Right kidney (tissue), 1 donor: ENCODE data around the gene GDI1.
A peak's percentile ranks its signal among the peaks of the same experiment; 100 is the strongest.

Experiments used
- DNase-seq: peaks from one replicate; pipeline ENCODE4 v3.0.0-alpha.2; 2016

GDI1 gene

DNA sequence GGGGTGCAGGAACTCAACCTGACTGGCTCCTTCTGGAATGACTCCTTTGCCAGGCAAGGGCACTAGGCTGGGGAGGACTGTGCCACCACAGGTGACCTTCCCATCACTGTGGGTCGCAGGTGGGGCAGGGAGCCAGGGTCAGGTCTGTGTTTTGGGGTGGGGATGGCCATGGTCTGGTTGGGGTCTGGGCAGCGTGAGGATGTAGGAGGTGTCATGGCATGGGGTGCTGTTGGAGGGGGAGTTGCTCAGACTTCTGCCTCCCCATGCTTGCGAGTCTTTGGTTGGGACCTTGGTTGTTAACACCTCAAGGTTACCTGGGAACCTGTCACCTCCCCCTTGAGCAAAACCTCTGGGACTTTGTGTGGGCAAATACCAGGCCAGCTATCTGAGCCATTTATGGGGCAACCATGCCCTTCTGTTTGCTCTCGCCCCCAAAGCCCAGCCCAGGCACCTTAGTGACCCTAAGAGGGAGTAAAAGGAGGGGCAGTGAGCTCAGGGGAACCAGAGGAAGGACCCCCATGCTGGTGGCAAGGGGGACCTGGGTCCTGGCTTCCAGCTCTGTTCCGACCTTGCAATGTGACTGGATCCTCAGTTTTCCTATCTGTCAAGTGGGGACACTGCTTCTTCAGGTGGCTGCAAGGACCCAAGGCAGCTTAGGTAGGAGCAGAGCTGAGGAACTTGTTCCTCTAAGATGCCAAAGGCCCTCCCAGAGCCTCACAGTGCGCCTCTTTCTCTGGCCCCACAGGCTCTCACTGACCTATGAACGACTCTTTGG, 2.4 kb upstream of the GDI1 start:
- no peak for DNase-seq

DNA sequence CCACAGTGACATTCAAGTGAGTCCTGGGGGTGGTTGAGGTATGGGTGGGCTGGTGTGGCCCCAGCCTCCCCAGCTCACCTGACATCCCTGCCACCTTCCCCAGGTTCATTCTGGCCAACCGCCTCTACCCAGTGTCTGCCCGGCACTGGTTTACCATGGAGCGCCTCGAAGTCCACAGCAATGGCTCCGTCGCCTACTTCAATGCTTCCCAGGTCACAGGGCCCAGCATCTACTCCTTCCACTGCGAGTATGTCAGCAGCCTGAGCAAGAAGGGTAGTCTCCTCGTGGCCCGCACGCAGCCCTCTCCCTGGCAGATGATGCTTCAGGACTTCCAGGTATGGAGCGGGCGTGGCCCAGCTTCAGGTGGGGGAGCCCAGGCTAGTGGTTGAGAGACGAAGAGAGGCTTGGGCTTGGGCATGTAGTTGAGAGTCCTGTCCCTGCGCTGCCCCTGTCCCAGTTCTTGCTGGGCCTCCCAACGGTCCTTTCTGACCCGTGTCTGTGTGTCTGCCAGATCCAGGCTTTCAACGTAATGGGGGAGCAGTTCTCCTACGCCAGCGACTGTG, 1.7 kb upstream of the GDI1 start:
- DNase-seq = no peak

DNA sequence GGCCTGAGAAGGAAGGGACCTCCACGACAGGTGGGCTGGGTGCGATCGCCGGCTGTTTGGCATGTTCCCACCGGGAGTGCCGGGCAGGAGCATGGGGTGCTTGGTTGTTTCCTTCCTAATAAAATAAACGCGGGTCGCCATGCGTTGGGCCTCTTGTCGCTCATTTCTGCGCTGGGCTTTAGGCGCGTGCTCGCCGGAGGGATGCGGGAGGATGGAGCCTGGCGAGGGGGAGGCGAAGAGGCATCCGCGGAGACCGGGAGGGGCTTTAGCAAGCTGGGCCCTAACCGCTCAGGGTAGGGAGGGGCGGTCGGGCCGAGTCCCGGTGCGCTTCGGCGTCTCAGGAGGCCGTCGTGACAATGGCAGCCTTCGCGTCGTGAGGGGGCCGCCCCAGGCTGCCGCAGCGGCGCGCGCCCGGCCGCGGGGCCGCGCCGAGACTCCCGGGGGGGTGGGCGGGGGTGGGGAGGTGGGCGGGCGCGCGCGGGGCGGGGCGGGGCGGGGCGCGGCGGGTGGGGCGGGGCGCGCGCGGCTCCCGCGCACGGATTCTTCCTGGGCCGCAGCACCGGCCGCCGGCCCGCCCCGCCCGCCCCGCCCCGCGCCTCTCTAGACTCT, 476 bp upstream of the GDI1 start:
- peak; percentile 64 for DNase-seq

DNA sequence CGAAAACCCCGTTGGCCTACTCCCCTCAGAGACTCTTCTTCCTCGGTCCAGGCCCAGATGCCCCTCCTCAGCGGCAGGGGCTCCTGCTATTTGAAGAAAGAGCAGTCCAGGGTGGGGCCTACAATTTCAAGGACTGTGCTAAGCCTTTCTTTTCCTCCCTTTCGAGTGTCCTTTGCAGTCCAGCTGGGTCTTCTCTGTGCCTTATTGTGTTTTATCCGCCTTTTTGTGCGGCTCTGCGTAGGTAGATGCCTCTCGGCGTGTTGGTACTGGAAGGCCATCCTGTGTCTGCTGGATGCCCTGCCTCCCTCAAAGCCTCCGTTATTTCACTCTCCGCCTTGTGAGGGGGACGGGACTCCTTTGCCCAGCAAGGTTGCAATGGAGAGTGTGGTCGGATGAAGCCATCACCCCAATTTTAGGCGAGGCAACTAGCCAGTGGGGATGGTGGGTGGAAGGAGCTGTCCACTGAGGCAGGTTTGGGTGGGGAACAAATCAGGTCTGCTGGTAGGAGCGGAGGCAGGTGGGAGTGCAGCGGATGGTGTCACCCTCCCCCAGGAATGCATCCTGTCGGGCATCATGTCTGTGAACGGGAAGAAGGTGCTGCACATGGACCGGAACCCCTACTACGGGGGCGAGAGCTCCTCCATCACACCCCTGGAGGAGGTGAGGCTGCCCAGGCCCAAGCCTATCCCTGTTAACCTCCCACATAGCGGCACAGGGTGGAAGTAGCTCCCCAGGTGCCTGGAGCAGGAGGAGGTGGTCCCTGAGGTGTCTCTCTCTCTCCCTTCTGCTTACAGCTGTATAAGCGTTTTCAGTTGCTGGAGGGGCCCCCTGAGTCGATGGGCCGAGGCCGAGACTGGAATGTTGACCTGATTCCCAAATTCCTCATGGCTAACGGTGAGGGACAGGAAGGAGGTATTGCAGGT, 1.3 kb downstream of the GDI1 start:
- peak; percentile 13 for DNase-seq

DNA sequence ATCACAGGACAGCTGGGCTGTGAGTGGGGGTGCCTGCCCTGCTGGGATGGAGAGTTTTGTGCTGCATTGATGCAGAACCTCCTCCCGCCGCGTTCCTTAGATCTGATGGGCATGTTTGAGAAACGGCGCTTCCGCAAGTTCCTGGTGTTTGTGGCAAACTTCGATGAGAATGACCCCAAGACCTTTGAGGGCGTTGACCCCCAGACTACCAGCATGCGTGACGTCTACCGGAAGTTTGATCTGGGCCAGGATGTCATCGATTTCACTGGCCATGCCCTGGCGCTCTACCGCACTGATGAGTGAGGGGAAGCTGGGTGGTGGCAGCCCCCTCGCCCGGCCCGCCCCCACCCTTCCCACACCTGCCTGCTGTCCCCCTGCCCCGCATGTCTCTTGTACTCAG, 2.9 kb downstream of the GDI1 start:
- DNase-seq = no peak

DNA sequence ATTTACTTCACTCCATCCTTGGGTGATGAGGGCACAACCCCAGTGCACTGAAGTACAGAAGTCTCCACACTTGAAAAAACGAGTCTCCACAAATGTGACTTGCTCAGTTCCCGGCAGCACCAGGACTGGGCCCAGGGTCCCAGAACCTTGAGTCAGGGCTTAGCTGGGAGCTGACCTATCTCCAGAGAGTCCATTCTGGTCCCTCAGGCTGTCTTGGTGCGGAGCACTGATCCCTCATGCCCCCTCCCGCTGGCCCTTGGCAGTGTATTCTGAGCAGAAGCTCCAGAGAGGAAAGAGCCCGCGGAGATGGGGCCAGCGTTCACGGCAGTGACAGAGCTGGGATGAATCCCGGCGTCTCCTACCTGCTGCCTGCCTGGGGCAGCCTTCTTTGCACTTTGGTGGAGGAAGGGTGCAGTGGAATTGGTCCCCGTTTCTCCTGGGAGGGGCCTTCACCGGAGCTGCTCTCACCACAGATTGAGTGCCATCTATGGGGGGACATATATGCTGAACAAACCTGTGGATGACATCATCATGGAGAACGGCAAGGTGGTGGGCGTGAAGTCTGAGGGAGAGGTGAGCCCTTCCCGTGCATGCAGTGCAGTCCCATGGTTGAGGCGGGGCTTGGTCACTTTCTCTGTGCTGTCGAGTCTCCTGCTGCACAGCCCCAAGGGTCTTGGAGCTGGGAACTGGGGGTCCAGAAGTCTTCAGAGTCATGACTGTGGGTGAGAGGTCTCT, 3.8 kb downstream of the GDI1 start:
- DNase-seq = no peak

DNA sequence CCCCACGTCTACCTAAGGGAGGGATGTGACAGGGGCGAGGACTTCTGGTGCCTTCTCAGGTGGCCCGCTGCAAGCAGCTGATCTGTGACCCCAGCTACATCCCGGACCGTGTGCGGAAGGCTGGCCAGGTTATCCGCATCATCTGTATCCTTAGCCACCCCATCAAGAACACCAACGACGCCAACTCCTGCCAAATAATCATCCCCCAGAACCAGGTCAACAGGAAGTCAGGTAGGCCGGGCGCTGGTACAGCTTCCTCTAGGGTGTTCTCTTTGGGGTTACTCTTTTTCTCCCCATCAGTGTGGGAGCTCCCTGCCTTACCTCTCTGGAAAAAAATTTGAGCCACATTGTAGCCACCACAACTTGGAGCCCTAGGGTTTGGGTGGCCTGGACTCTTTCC, 4.6 kb downstream of the GDI1 start:
- DNase-seq = no peak

DNA sequence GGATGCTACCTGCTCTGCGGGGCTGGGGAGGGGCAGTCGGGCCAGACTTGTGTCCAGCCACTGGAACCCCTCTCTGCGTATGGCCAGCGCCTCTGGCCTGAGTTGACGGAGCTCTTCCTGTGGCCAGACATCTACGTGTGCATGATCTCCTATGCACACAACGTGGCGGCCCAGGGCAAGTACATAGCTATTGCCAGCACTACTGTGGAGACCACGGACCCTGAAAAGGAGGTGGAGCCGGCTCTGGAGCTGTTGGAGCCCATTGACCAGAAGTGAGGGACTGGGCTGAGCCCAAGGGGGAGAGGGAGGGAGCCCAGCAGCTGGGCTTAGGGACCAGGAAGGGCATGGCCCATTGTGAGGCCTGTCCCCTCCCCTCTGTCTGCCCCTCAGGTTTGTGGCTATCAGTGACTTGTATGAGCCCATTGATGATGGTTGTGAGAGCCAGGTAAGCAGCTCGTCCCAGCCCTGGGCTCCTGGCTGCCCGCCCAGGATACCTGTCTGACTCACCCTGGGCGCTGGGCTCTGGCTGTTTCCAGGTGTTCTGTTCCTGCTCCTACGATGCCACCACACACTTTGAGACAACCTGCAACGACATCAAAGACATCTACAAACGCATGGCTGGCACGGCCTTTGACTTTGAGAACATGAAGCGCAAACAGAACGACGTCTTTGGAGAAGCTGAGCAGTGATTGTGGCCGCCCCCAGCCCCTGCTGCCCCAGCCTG, 5.2 kb downstream of the GDI1 start:
- no peak for DNase-seq

DNA sequence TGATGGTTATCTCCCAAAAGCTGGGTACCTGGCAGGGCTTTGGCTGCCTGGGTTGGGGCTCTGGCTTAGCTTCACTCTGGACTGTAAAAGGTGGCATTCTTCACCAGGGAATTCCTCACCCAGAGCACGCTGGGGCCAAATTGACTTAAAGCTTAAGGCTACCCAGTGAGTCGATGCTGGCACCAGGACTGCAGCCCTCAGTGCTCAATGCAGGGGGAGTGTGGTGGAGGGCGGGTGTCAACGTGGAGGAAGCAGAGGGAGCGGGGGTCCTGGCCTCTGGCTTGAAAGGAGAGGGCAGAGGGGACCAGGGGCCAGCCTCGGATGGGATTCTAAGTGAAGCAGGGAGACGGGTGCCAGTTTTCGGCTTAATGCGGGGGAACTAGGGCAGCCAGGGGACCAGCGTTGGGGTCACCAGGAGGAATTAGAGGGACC, 6.5 kb downstream of the GDI1 start:
- peak; percentile 18 for DNase-seq

DNA sequence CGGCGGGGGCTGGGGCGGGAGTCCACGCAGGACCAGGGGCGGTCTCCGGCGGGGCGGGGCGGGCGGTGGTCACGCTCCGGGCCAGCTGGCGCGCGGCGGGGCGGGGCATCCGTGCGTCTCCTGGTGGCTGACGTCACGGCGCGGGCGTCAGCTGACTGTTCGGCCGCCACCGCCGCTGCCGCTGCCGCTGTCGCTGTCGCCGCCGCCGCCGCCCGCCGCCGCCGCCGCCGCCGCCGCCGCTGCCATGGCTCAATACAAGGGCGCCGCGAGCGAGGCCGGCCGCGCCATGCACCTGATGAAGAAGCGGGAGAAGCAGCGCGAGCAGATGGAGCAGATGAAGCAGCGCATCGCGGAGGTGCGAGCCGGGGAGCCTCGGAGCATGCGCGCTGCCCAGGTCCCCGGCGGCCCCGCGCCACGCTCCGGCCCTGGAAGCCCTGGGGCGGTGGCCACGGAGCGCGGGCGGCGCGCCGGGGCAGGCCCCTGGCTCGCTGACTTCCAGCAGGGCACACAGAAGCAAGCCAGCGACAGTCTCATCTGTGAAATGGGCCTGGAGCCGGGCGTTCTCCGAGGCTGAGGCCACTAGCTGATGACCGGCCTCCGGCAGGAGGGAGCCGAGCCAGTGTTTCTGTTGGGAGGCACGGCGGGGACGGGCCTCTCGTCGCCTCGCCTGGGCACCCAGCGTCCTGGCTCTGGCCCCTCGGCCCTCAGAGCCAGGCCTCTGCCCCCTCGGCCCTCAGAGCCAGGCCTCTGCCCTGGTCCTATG, 7.2 kb downstream of the GDI1 start, which contains the start of gene FAM50A:
TSS of gene FAM50A (plus strand) at position 150 of the 763 bp plus-strand sequence. CDS start at position 245, 95 bp downstream.
- peak; percentile 60 for DNase-seq

DNA sequence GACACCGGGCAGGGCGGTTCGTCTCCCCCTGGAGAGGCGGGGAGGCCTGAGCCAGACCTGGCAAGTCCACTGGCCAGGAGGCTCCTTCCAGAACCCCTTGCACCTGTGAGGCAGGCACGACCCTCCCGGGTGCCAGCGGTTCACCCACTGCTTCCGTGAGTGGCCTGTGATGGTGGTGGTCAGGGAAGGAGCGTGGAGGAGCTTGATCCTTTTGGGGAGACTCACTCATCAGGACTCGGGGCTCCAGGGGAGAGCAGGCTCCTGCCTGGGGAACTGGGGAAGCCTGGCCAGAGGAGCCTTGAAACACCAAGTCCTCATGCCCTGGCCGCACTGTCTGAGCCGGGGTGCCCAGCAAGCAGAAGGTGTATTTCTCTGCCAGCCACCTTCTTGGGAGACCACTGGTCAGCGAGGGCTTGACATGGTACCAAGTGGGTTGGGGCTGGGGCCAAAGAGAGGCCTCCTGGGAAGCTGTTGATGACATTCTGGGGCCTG, 7.8 kb downstream of the GDI1 start:
- no peak for DNase-seq

DNA sequence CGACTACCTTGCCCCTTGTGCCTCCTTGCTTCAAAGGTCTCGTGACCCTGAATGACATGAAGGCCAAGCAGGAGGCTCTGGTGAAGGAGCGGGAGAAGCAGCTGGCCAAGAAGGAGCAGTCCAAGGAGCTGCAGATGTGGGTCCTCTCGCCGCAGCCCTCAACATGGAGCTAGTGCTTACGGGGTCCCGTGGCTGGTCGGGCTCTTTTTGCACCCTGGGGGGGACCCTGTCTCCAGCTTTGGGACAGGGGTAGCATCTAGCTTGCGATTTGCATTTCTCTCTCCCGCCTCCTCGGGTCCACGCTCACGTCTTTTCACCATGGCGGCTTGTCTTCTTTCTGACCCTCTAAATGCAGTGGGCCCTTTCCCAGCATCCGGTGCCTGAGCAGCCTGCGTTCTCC, 8.8 kb downstream of the GDI1 start:
- no peak for DNase-seq

DNA sequence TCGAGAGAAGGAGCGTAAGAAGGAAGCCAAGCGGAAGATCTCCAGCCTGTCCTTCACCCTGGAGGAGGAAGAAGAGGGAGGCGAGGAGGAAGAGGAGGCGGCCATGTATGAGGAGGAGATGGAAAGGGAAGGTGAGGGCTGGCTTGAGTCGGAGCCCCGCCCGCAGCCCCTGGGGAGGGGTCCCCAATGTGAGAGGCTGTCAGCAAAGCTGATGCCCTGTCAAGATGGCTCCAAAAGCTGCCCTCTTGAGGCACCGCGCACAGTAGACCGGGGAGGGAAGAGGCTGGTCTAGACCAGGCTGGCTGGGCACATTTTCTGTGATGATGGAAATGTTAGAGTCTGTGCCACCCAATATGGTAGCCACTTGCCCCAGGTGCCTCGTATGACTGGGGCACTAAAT, 9.5 kb downstream of the GDI1 start:
- no peak for DNase-seq

DNA sequence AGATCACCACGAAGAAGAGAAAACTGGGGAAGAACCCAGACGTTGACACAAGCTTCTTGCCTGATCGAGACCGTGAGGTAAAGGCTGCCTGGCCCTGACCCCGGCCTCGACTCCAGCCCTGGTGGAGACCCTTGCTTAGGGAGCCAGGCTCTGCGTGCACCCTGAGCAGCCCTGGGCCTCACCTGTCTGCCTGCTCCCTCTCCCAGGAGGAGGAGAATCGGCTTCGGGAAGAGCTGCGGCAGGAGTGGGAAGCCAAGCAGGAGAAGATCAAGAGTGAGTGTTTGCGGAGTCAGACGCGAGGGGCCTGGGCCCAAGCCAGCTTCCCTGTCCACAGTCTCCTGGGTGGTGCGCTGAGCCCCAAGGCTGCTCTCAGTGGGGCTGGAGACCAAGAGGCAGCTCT, 11.5 kb downstream of the GDI1 start:
- no peak for DNase-seq

DNA sequence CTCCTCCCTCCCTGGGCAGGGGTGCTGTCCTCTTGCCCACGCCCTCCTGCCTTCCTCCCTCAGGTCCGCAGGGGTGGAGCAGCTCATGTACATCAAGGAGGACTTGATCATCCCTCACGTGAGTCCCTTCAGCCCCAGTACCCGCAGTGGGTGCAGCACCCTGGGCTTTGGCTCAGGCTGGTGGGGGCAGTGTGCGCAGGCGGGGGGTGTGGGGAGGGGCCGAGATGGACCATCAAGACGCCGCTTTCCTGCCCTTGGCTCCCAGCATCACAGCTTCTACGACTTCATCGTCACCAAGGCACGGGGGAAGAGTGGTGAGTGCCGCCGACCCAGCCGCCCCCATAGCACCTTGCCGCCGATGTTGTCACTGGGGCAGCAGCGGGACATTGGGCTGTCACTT, 12.7 kb downstream of the GDI1 start:
- DNase-seq = no peak

DNA sequence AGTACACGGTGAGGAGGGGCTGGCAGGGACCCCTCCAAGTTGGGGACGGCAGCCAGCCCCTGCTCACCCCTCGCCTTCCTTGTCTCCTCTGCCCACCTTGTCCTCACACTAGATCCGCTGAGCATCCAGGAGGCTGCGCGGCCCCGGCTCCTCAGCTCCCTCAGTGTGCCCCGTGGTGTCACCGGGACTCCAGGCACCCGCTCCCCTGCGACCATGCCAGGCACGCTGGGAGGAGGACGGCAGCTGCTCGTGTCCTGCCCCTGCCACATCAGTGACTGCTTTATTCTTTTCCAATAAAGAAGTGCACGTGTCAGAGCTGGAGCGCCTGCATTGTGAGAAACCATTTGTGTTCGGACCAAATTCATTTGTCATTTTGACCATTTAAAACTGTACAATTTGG, 13.4 kb downstream of the GDI1 start:
- no peak for DNase-seq

DNA sequence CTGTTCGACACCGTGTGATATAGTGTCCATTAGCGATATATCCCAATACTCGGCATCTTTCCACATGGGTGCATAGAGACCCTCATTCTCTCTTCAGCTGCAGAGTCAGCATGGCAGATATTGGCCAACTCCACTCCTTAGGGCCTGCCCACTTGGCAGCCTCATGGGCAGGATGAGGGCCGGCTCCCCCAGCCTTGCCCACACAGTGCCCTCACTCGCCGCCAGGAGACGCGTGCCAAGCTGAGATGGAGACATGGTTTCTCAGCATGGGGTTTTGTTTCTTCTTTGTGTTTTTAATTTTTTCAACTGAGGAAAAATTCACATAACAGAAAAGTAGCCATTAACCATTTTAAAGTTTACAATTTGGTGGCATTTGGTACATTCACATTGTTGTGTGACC, 15.9 kb downstream of the GDI1 start:
- no peak for DNase-seq

DNA sequence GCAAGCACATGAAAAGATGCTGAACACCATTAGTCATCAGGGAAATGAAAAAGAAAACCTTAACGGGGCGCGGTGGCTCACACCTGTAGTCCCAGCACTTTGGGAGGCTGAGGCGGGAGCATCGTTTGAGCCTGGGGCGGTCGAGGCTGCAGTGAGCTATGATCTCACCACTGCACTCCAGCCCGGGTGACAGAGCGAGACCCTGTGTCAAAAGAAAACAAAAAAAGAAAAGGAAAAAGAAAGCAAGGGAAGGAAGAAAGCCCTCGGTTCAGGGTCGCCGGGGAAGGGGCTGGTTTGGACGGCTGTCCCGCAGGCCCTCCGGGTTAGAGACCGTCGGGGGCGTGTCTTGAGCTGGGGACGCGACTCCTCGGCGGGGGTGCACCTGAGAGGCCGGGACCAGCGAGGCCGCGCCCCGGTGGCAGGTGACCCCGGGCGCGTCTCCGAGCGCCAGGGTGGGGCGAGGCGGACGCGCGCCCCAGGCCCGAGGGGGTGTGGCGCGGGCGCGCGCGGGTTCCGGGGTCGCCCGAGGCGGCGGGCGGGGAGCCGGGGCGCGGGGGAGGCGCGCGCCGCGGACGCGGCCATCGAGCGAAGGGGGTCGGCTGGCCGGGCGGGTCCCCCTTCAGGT, 20.6 kb downstream of the GDI1 start:
- DNase-seq = peak; percentile 57

DNA sequence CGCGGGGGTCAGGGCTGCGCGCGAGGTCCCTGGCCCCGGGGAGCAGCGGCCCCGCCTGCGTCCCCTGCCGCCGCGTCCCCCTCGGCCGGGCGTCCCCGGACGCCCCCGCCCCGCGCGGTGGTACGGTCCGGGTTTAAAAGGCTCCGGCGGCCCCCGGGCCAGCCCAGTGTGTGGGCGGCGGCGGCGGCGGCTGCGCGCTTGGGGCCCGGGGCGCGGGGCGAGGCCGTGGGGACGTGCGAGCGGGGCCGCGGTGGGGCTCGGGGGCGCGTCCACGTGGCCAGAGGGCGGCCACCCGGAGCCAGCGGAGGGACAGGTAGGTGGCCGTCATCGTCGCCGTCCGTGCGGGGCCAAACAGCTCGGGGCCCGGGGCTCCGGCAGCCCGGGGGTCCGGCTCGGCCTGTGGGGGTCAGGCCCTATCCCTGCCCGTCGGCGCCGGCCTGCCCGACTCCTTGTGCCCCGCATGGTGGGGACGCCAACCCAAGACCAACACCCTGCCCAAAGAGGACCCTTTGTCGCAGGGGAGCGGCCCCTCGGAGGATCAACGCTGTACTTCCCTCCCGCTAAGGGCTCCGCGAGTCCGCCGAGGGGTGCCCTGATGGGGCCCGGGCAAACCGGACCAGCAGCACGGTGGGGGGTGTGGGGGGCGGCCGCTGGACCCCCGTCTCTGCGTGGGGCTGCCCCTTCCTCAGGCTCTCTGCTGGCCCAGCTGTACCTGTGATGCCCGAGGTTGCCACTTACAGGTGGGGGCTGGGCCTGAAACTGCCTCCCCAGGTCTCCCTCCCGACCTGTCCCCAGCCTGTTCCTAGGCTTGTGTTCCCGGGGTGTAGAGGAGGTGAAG, 21.4 kb downstream of the GDI1 start, which contains the start of gene PLXNA3:
TSS of gene PLXNA3 (plus strand) at position 166 of the 838 bp plus-strand sequence. CDS start 1,903 bp downstream, outside the sequence.
- peak; percentile 47 for DNase-seq
